Smooth muscle cell (in vitro differentiated cells): Measurements from ENCODE around the gene MEIS1. TPM values are rescaled to one million over a fixed set of nuclear protein-coding genes. Genes with fewer than 3 reads are reported as not detected.

ENCODE experiments used
- DNase-seq: peaks from one replicate; lab custom pipeline; 2025; ENCODE audit not compliant: unreplicated experiment; lab: John Stamatoyannopoulos, UW
- H2AFZ ChIP-seq: fragments of 200-600 bp; sonication (generic); 2 replicates; pipeline ENCODE4 v1.6.0; 2016; ENCODE audit warnings: antibody characterized with exemption, low read depth, mild to moderate bottlenecking
- H3F3A ChIP-seq: fragments of 200-600 bp; sonication (generic); 2 replicates; pipeline ENCODE4 v1.6.0; 2017; ENCODE audit warnings: antibody characterized with exemption, low read depth
- H3K27ac ChIP-seq: fragments of 200-600 bp; sonication (generic); 2 replicates; pipeline ENCODE4 v1.5.1; 2016; ENCODE audit warnings: low read depth, mild to moderate bottlenecking
- H3K27me3 ChIP-seq: fragments of 200-600 bp; sonication (generic); 2 replicates; pipeline ENCODE4 v1.6.1; 2016; ENCODE audit warnings: low read depth, mild to moderate bottlenecking
- H3K36me3 ChIP-seq: fragments of 200-600 bp; sonication (generic); 2 replicates; pipeline ENCODE4 v1.5.1; 2016; ENCODE audit warnings: low read depth
- H3K4me1 ChIP-seq: fragments of 200-600 bp; sonication (generic); 2 replicates; pipeline ENCODE4 v1.5.1; 2016; ENCODE audit warnings: low read depth
- H3K4me2 ChIP-seq: fragments of 200-600 bp; sonication (generic); 2 replicates; pipeline ENCODE4 v1.6.0; 2016; ENCODE audit warnings: mild to moderate bottlenecking
- H3K4me3 ChIP-seq: fragments of 200-600 bp; sonication (generic); 2 replicates; pipeline ENCODE4 v1.5.1; 2016; ENCODE audit warnings: mild to moderate bottlenecking
- H3K79me2 ChIP-seq: fragments of 200-600 bp; sonication (generic); 2 replicates; pipeline ENCODE4 v1.6.0; 2016; ENCODE audit warnings: low read depth, mild to moderate bottlenecking
- H3K9ac ChIP-seq: fragments of 200-600 bp; sonication (generic); 2 replicates; pipeline ENCODE4 v1.6.0; 2016; ENCODE audit warnings: low read depth
- H3K9me3 ChIP-seq: fragments of 200-600 bp; sonication (generic); replicated peaks from 2 replicates; pipeline ENCODE4 v1.5.1; 2016; ENCODE audit warnings: low read depth
- H4K20me1 ChIP-seq: fragments of 200-600 bp; sonication (generic); 2 replicates; pipeline ENCODE4 v1.6.0; 2016; ENCODE audit warnings: low read depth
- CTCF ChIP-seq: fragments of 200-600 bp; sonication (generic); IDR thresholded peaks from 2 replicates; pipeline ENCODE4 v1.5.1; 2017; ENCODE audit warnings: borderline replicate concordance, mild to moderate bottlenecking, antibody characterized with exemption; ENCODE audit not compliant: insufficient read depth, poor library complexity, severe bottlenecking
- WGBS: methylation state at CpG from one replicate; pipeline ENCODE4 v1.1.7; 2016; ENCODE audit warnings: low lambda C conversion rate; 5-methylcytosine and 5-hydroxymethylcytosine counted together
- polyA plus RNA-seq: library from polyadenylated mRNA; unstranded; fragments of >200 nt; fragmentation: Nextera tagmentation; extraction: Ambion mirVana; gene quantifications from 2 replicates; pipeline ENCODE4 v1.2.1, GENCODE V29; 2016
- total RNA-seq: library from RNA; depleted of rRNA; stranded (reverse); fragments of >200 nt; gene quantifications from 2 replicates; pipeline ENCODE4 v1.2.3, GENCODE V29; 2014

MEIS1 gene
- total and polyA plus RNA-seq, 2 experiments from 2014 or later = 15.6 to 15.8 TPM

- H2AFZ ChIP-seq = no peak overlapping the region
- H3K36me3 ChIP-seq = no peaks in the 10 kb centered on the region
- peaks cover 44% of the 10 kb centered on the region for H3K4me1 ChIP-seq
- no peak overlapping the region for H3K27ac ChIP-seq
- DNase-seq = no peak
- H3K27me3 ChIP-seq = peaks cover 7% of the 10 kb centered on the region
- no peak overlapping the region for H3K9ac ChIP-seq
- H3K79me2 ChIP-seq = no peaks in the 10 kb centered on the region
- WGBS = 91% methylated on average over 3 of the region's 3 CpGs
- H3K4me3 ChIP-seq = no peak overlapping the region
- no peaks in the 10 kb centered on the region for H3K9me3 ChIP-seq
- TF ChIP-seq CTCF = no peak
- H4K20me1 ChIP-seq = no peaks in the 10 kb centered on the region
- H3F3A ChIP-seq = peaks cover 19% of the 10 kb centered on the region
- H3K4me2 ChIP-seq = no peak overlapping the region
These were observed 137.5 kb downstream of the MEIS1 start for GRCh38 chr2:66572391-66572790.

GRCh38 chr2:66573416-66573815, 138.5 kb downstream of the MEIS1 start:
- Histone ChIP-seq H3K9ac (no peak overlapping the region), H3K4me1 (peaks cover 54% of the 10 kb centered on the region), H2AFZ (no peak overlapping the region), H3K4me3 (peak overlapping the region; percentile 85), H4K20me1 (no peaks in the 10 kb centered on the region), H3K79me2 (no peaks in the 10 kb centered on the region), H3K27me3 (peaks cover 17% of the 10 kb centered on the region), H3K27ac (peak overlapping the region; percentile 68), H3K9me3 (no peaks in the 10 kb centered on the region), H3F3A (peaks cover 23% of the 10 kb centered on the region), H3K36me3 (no peaks in the 10 kb centered on the region), H3K4me2 (peak overlapping the region; percentile 96)
- no peak for TF ChIP-seq CTCF
- 41% methylated on average over 7 of the region's 7 CpGs for WGBS
- DNase-seq = no peak

- peaks cover 55% of the 10 kb centered on the region for H3K4me1 ChIP-seq
- peak overlapping the region; percentile 75 for H3K9ac ChIP-seq
- WGBS = 4% methylated on average over 8 of the region's 8 CpGs
- H3K4me2 ChIP-seq = peak overlapping the region; percentile 96
- H3K4me3 ChIP-seq = peak overlapping the region; percentile 85
- no peaks in the 10 kb centered on the region for H3K79me2 ChIP-seq
- H2AFZ ChIP-seq = no peak overlapping the region
- no peaks in the 10 kb centered on the region for H4K20me1 ChIP-seq
- H3K27me3 ChIP-seq = peaks cover 21% of the 10 kb centered on the region
- H3F3A ChIP-seq = peaks cover 23% of the 10 kb centered on the region
- no peak for DNase-seq
- no peaks in the 10 kb centered on the region for H3K36me3 ChIP-seq
- H3K9me3 ChIP-seq = no peaks in the 10 kb centered on the region
- peak overlapping the region; percentile 68 for H3K27ac ChIP-seq
- TF ChIP-seq CTCF = no peak
These were observed 138.9 kb downstream of the MEIS1 start for GRCh38 chr2:66573821-66574233.
